HCT116 (cell line): ENCODE data around the gene MEGF6. TPM values are rescaled to one million over a fixed set of nuclear protein-coding genes. Genes with fewer than 3 reads are reported as not detected.

Experiments
- ATAC-seq: fragments of 200-7000 bp; cut with Tn5 transposase; 2 replicates; pipeline ENCODE4 v1.9.1; 2020; ENCODE audit warnings: mild to moderate bottlenecking, moderate library complexity
- BruUV-seq: library from RNA; stranded (reverse); fragments of 400-500 nt; replicated peaks from 2 replicates; lab custom pipeline; 2021; lab: Mats Ljungman, UMichigan
- CTCF ChIA-PET: fragments of 300-600 bp; sonication (Branson Sonifier 250); formaldehyde crosslinking; loops from one replicate; lab custom pipeline; 2021; ENCODE audit warnings: antibody characterized with exemption; lab: Charles Lee
- POLR2A ChIA-PET: fragments of 300-600, 350-600 bp; sonication (Branson Sonifier 250); formaldehyde crosslinking; loops from one replicate; lab custom pipeline; 2021; ENCODE audit warnings: antibody characterized with exemption; lab: Charles Lee
- RAD21 ChIA-PET, 2 experiments: fragments of 300-600 bp; sonication (Branson Sonifier 250); formaldehyde crosslinking; loops; one replicate each; lab custom pipeline; 2023; ENCODE audit warnings: low total read pairs in 2 of 2; ENCODE audit not compliant: uncharacterized antibody in 2 of 2, unreplicated experiment in 2 of 2, low non-redundant PET in 1 of 2; lab: Charles Lee
- DNase-seq: peaks from one replicate; pipeline ENCODE4 v3.0.0-alpha.2; 2010; ENCODE audit warnings: low read depth, low spot score
- H2AFZ ChIP-seq: fragments of 200-600 bp; shearing (Covaris generic), sonication (generic); 2 replicates; pipeline ENCODE4 v1.6.1; 2017; ENCODE audit warnings: low read depth, mixed run types, mixed read lengths, antibody characterized with exemption, low read length; ENCODE audit not compliant: poor library complexity, severe bottlenecking
- H3K27ac ChIP-seq: 2 replicates; pipeline ENCODE4 v1.5.1; 2012; ENCODE audit warnings: low read depth, low read length
- H3K27me3 ChIP-seq: fragments of 200-600 bp; sonication (generic); 2 replicates; pipeline ENCODE4 v1.6.1; 2016; ENCODE audit warnings: mixed run types, low read length, mixed read lengths; ENCODE audit not compliant: insufficient read depth
- H3K36me3 ChIP-seq, 2 experiments: fragments of 200-500 bp in 1 of 2; fragments of 200-600 bp in 1 of 2; sonication (Bioruptor generic) in 1 of 2; sonication (generic) in 1 of 2; 2 replicates each; pipeline versions ENCODE4 v1.5.1 to v1.6.1; 2014 to 2016; ENCODE audit warnings: low read length in 2 of 2, inconsistent platforms in 1 of 2, mixed read lengths in 1 of 2, mixed run types in 1 of 2; ENCODE audit not compliant: insufficient read depth in 2 of 2, control insufficient read depth in 1 of 2
- H3K4me1 ChIP-seq, 2 experiments: fragments of 200-600 bp in 1 of 2; sonication (generic) in 1 of 2; 2 replicates each; pipeline versions ENCODE4 v1.5.1 to v1.6.1; 2012 to 2017; ENCODE audit warnings: low read length in 2 of 2, inconsistent platforms in 1 of 2, mild to moderate bottlenecking in 1 of 2, mixed read lengths in 1 of 2, mixed run types in 1 of 2, moderate library complexity in 1 of 2; ENCODE audit not compliant: insufficient read depth in 2 of 2, control insufficient read depth in 1 of 2
- H3K4me2 ChIP-seq: fragments of 200-600 bp; sonication (generic); 2 replicates; pipeline ENCODE4 v1.6.1; 2017; ENCODE audit warnings: mixed run types, low read length, mixed read lengths
- H3K4me3 ChIP-seq, 2 experiments: fragments of 200-600 bp in 1 of 2; sonication (generic) in 1 of 2; replicated peaks in 1 of 2; 2 replicates each; pipeline ENCODE4 v1.5.1; 2011 to 2016; ENCODE audit warnings: low read length in 2 of 2, control low read depth in 1 of 2, low read depth in 1 of 2, mild to moderate bottlenecking in 1 of 2, mixed read lengths in 1 of 2, mixed run types in 1 of 2
- H3K79me2 ChIP-seq: fragments of 200-600 bp; sonication (generic); 2 replicates; pipeline ENCODE4 v1.6.1; 2017; ENCODE audit warnings: mild to moderate bottlenecking, mixed run types, low read length, moderate library complexity, mixed read lengths; ENCODE audit not compliant: insufficient read depth
- H3K9ac ChIP-seq: fragments of 200-600 bp; sonication (generic); 2 replicates; pipeline ENCODE4 v1.6.1; 2016; ENCODE audit warnings: low read length, mixed read lengths
- H3K9me2 ChIP-seq: fragments of 200-600 bp; sonication (generic), shearing (Covaris generic); 2 replicates; pipeline ENCODE4 v1.6.1; 2017; ENCODE audit warnings: mixed run types, mild to moderate bottlenecking, moderate library complexity; ENCODE audit not compliant: insufficient read depth
- H3K9me3 ChIP-seq, 2 experiments: fragments of 200-500 bp in 1 of 2; fragments of 200-600 bp in 1 of 2; sonication (Bioruptor generic) in 1 of 2; sonication (generic) in 1 of 2; 2 replicates each; pipeline ENCODE4 v1.6.1; 2014 to 2017; ENCODE audit warnings: low read length in 2 of 2, mixed read lengths in 2 of 2, inconsistent platforms in 1 of 2, low read depth in 1 of 2, mild to moderate bottlenecking in 1 of 2, mixed run types in 1 of 2, moderate library complexity in 1 of 2; ENCODE audit not compliant: control insufficient read depth in 1 of 2, insufficient read depth in 1 of 2
- H4K20me1 ChIP-seq: fragments of 200-600 bp; sonication (generic), shearing (Covaris generic); 2 replicates; pipeline ENCODE4 v1.6.1; 2017; ENCODE audit warnings: mixed run types, mild to moderate bottlenecking, moderate library complexity; ENCODE audit not compliant: insufficient read depth
- CBX3 ChIP-seq: IDR thresholded peaks from 2 replicates; pipeline ENCODE4 v1.6.1; 2012; ENCODE audit warnings: low read depth
- CEBPB ChIP-seq: IDR thresholded peaks from 2 replicates; pipeline ENCODE4 v1.6.1; 2012; ENCODE audit warnings: low read depth
- CTCF ChIP-seq, 3 experiments: fragments of 200-600 bp in 1 of 3; sonication (generic) in 1 of 3; IDR thresholded peaks in 2 of 3; conservative IDR thresholded peaks in 1 of 3; 2 replicates each; pipeline ENCODE4 v1.5.1; 2012 to 2017; ENCODE audit warnings: low read depth in 2 of 3, low read length in 2 of 3, antibody characterized with exemption in 1 of 3, borderline replicate concordance in 1 of 3, control low read depth in 1 of 3, mild to moderate bottlenecking in 1 of 3, mixed read lengths in 1 of 3, mixed run types in 1 of 3, moderate library complexity in 1 of 3; ENCODE audit not compliant: insufficient read depth in 1 of 3
- EGR1 ChIP-seq: IDR thresholded peaks from 2 replicates; pipeline ENCODE4 v1.6.1; 2012; ENCODE audit warnings: low read depth
- ELF1 ChIP-seq: IDR thresholded peaks from 2 replicates; pipeline ENCODE4 v1.6.1; 2012; ENCODE audit warnings: low read depth, borderline replicate concordance
- EZH2 ChIP-seq: fragments of 200-600 bp; sonication (generic); IDR thresholded peaks from 2 replicates; pipeline ENCODE4 v1.6.1; 2017; ENCODE audit warnings: antibody characterized with exemption, mixed run types
- JUND ChIP-seq: IDR thresholded peaks from 2 replicates; pipeline ENCODE4 v1.6.1; 2012
- MAX ChIP-seq: IDR thresholded peaks from 2 replicates; pipeline ENCODE4 v1.6.1; 2012
- POLR2A ChIP-seq: IDR thresholded peaks from 2 replicates; pipeline ENCODE4 v1.7.0; 2011; ENCODE audit warnings: borderline replicate concordance; ENCODE audit not compliant: insufficient read depth, insufficient read length; ENCODE audit errors: extremely low read depth
- POLR2AphosphoS5 ChIP-seq: IDR thresholded peaks from 2 replicates; pipeline ENCODE4 v1.6.1; 2011; ENCODE audit warnings: mild to moderate bottlenecking, low read depth, low read length, moderate library complexity
- RAD21 ChIP-seq: IDR thresholded peaks from 2 replicates; pipeline ENCODE4 v1.6.1; 2012; ENCODE audit warnings: low read depth, mild to moderate bottlenecking
- SIN3A ChIP-seq: IDR thresholded peaks from 2 replicates; pipeline ENCODE4 v1.6.1; 2012; ENCODE audit warnings: low read depth
- SRF ChIP-seq: IDR thresholded peaks from 2 replicates; pipeline ENCODE4 v1.6.1; 2012; ENCODE audit warnings: low read depth
- TCF7L2 ChIP-seq: IDR thresholded peaks from 2 replicates; pipeline ENCODE4 v1.7.0; 2011; ENCODE audit warnings: borderline replicate concordance, inconsistent platforms; ENCODE audit not compliant: insufficient read depth, insufficient read length; ENCODE audit errors: extremely low read depth
- ZFX ChIP-seq: fragments of 450-650 bp; IDR thresholded peaks from 2 replicates; pipeline ENCODE4 v1.6.1; 2017
- ZNF274 ChIP-seq: fragments of 200-500 bp; sonication (Bioruptor generic); IDR thresholded peaks from 2 replicates; pipeline ENCODE4 v1.6.1; 2014; ENCODE audit warnings: mild to moderate bottlenecking, low read depth, low read length, inconsistent platforms
- intact Hi-C: fragments of 100-400 bp; cut with micrococcal nuclease; formaldehyde crosslinking; loops from 2 replicates; pipeline ENCODE4 v1.10.0; 2022
- total RNA-seq: library from RNA; stranded (reverse); gene quantifications from one replicate; pipeline ENCODE4 v1.2.1, GENCODE V29; 2021; ENCODE audit not compliant: unreplicated experiment
- TF ChIP-seq, protein P1 (sequence below): IDR thresholded peaks from 2 replicates; pipeline ENCODE4 v1.6.1; 2011; ENCODE audit warnings: mild to moderate bottlenecking, low read length, moderate library complexity; ENCODE audit not compliant: insufficient replicate concordance; ENCODE audit errors: extremely low read depth
- TF ChIP-seq, protein P2 (sequence below): IDR thresholded peaks from 2 replicates; pipeline ENCODE4 v1.6.1; 2012

The MEGF6 gene
- total RNA-seq, 1 experiment from 2014 or later, result 47.6 TPM

DNA sequence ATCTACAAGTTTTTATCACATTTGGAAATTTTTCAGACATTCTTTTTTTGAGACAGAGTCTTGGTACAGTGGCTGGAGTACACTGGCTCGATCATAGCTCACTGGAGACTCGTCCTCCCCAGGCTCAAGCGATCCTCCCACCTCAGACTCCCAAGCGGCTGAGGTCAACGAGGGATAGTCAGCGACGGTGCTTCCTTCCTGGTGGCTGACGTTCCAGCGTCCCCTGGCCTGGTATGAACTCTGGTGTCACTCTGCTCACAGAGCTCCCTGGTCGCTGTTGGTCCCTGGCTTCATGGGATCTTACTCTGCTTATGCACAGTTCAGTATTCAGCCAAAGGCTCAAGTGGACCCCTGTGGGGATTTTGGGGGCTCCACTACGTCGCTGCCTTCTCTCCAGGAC is 160.3 kb downstream of the MEGF6 start:
- TF ChIP-seq SIN3A, result no peak
- no peak for TF ChIP-seq CTCF (IDR thresholded peaks at IDR 0.05 in 2 of 3, conservative IDR thresholded peaks at IDR 0.05 in 1 of 3; ENCODE audit: borderline replicate concordance in 1 of 3, insufficient read depth in 1 of 3, low read depth in 2 of 3, low read length in 2 of 3)
- TF ChIP-seq JUND, result no peak
- no peak for TF ChIP-seq SRF
- TF ChIP-seq ZNF274, result no peak
- TF ChIP-seq TCF7L2, result no peak
- TF ChIP-seq, protein P1, sequence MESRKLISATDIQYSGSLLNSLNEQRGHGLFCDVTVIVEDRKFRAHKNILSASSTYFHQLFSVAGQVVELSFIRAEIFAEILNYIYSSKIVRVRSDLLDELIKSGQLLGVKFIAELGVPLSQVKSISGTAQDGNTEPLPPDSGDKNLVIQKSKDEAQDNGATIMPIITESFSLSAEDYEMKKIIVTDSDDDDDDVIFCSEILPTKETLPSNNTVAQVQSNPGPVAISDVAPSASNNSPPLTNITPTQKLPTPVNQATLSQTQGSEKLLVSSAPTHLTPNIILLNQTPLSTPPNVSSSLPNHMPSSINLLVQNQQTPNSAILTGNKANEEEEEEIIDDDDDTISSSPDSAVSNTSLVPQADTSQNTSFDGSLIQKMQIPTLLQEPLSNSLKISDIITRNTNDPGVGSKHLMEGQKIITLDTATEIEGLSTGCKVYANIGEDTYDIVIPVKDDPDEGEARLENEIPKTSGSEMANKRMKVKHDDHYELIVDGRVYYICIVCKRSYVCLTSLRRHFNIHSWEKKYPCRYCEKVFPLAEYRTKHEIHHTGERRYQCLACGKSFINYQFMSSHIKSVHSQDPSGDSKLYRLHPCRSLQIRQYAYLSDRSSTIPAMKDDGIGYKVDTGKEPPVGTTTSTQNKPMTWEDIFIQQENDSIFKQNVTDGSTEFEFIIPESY, result no peak
- TF ChIP-seq EGR1, result no peak
- no peak for TF ChIP-seq POLR2A
- no peak for TF ChIP-seq ELF1
- no peak for TF ChIP-seq EZH2
- TF ChIP-seq POLR2AphosphoS5, result no peak
- TF ChIP-seq CBX3, result no peak
- TF ChIP-seq, protein P2, sequence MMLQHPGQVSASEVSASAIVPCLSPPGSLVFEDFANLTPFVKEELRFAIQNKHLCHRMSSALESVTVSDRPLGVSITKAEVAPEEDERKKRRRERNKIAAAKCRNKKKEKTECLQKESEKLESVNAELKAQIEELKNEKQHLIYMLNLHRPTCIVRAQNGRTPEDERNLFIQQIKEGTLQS, result no peak
- no peak for TF ChIP-seq ZFX
- no peak for TF ChIP-seq RAD21
- no peak for TF ChIP-seq MAX
- no peak for TF ChIP-seq CEBPB
- TF ChIP-seq, all 23 proteins: peak for 0
- no peak overlapping the region for H3K27ac ChIP-seq

More for the DNA sequence above, 160.3 kb downstream of the MEGF6 start:
- intact Hi-C loops, result loop anchor here (5.0 kb wide), 3 partner anchors 271 to 406 kb away; partner anchors contain the start of genes CEP104 and DFFB
- no TSS peak for BruUV-seq
- DNase-seq (no peak), ATAC-seq (no peak)
- ChIA-PET CTCF (no interaction called here), POLR2A (no interaction called here), RAD21 (no interaction called here)
- no peak overlapping the region for H2AFZ ChIP-seq
- H3K9me2 ChIP-seq, result no peaks in the 10 kb centered on the region
- H3K4me2 ChIP-seq, result no peak overlapping the region
- no peaks in the 10 kb centered on the region for H3K27me3 ChIP-seq
- no peaks in the 10 kb centered on the region for H3K36me3 ChIP-seq
- H3K4me3 ChIP-seq, result no peak overlapping the region
- H4K20me1 ChIP-seq, result no peaks in the 10 kb centered on the region
- H3K9ac ChIP-seq, result no peak overlapping the region
- peaks cover 14 to 26% of the 10 kb centered on the region in 2 experiments for H3K4me1 ChIP-seq
- peaks cover 10% of the 10 kb centered on the region for H3K79me2 ChIP-seq
- no peaks in the 10 kb centered on the region for H3K9me3 ChIP-seq
